ENCODE measurements around the gene PDE5A. TPM values are rescaled to one million over a fixed set of nuclear protein-coding genes. Genes with fewer than 3 reads are reported as not detected.
"Not testable (repeated sequence)": the region's sequence is repeated elsewhere in the genome, so short reads cannot be mapped to it uniquely, and the experiment has no call there.

Gene PDE5A
- total RNA-seq, 6 experiments from 2014 or later: 0.56 to 2.4 (median 0.91) TPM

GRCh38 chr4:119643306-119644042, 14.9 kb upstream of the PDE5A start:
- no peak for ATAC-seq
- peaks cover 0 to 31% (median 7%) of the 10 kb centered on the region in 4 donors for H3K4me1 ChIP-seq
- H3K27me3 ChIP-seq: no peaks in the 10 kb centered on the region
- no peak for DNase-seq
- no peak overlapping the region for H3K27ac ChIP-seq
- no peak overlapping the region for H3K4me3 ChIP-seq
- TF ChIP-seq POLR2A (IDR thresholded peaks at IDR 0.05) (no peak), CTCF (IDR thresholded peaks at IDR 0.05) (no peak)
- WGBS (ENCODE audit: insufficient coverage, low coverage, low lambda C conversion rate, missing lambda C conversion rate): 54% methylated on average over 6 of the region's 6 CpGs
- intact Hi-C loops (cut with DNase I): no loop called here
- H3K36me3 ChIP-seq: no peaks in the 10 kb centered on the region
- no peaks in the 10 kb centered on the region for H3K9me3 ChIP-seq

DNA sequence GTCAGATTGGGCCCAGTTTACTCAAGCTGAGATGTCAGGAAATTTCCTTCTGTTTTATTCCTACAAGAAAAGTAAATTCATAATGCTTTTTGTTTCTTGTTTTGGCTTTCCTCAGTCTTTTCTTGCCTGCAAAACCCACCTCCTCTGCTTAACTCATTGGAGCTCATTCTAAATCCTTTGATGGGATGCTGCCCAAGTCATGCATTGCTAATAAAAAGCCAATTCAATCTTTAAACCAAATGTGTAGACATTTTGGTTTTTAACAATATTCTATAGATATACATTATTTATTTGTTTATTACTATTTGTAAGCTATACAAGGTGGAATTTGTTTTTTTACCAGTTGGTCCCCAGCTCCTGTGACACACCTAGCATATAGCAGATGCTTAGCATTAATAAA, 13.2 kb upstream of the PDE5A start:
- Histone ChIP-seq H3K27me3 (no peaks in the 10 kb centered on the region), H3K4me3 (no peak overlapping the region), H3K36me3 (no peaks in the 10 kb centered on the region), H3K4me1 (peaks cover 0 to 16% (median 0%) of the 10 kb centered on the region in 4 donors), H3K9me3 (no peaks in the 10 kb centered on the region), H3K27ac (no peak overlapping the region)
- no peak for DNase-seq
- TF ChIP-seq CTCF (IDR thresholded peaks at IDR 0.05): no peak
- no peak for TF ChIP-seq POLR2A (IDR thresholded peaks at IDR 0.05)
- intact Hi-C loops (cut with DNase I): no loop called here
- no peak for ATAC-seq

DNA sequence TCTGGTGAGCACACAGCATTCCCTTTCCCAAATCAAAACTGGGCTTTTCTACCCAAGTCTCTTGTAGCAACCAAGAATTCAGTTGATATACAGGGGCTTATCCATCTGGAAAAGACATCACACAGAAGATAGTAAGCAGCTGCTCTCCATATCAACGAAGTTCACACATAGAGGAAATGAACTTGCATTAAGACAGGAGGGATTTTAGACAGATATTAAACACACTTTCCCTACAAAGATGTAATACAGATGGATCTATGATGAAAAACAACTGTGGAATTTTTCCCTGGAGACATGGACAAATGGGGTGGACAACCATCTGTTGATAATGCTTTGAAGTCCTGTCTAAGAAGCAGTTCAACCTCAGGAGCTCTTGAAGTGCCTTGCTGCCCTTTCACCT, 9.8 kb upstream of the PDE5A start:
- H3K9me3 ChIP-seq: no peaks in the 10 kb centered on the region
- no peak for TF ChIP-seq CTCF (IDR thresholded peaks at IDR 0.05)
- TF ChIP-seq POLR2A (IDR thresholded peaks at IDR 0.05): no peak
- WGBS (ENCODE audit: insufficient coverage, low coverage, low lambda C conversion rate, missing lambda C conversion rate): 27% methylated on average over 1 of the region's 1 CpG

GRCh38 chr4:119636851-119637250, 8.2 kb upstream of the PDE5A start:
- not testable (repeated sequence) for ATAC-seq, H3K27ac ChIP-seq, H3K27me3 ChIP-seq, DNase-seq, H3K9me3 ChIP-seq, H3K36me3 ChIP-seq, H3K4me3 ChIP-seq, H3K4me1 ChIP-seq
- intact Hi-C loops (cut with DNase I): loop anchor here (10.0 kb wide), 2 partner anchors 138 to 148 kb away; no protein-coding TSS in a partner anchor

More for the DNA sequence above, 9.8 kb upstream of the PDE5A start:
- Histone ChIP-seq H3K27me3 (no peaks in the 10 kb centered on the region), H3K27ac (no peak overlapping the region), H3K4me3 (no peak overlapping the region), H3K4me1 (no peaks in the 10 kb centered on the region), H3K36me3 (no peaks in the 10 kb centered on the region)
- ATAC-seq: no peak
- intact Hi-C loops (cut with DNase I): loop anchor here (10.0 kb wide), 2 partner anchors 136 to 146 kb away; no protein-coding TSS in a partner anchor
- no peak for DNase-seq

- intact Hi-C loops (cut with DNase I): loop anchor here (10.0 kb wide), 2 partner anchors 143 to 153 kb away; no protein-coding TSS in a partner anchor
- no peak for DNase-seq
These were observed 3.6 kb upstream of the PDE5A start for GRCh38 chr4:119632216-119632615.

More at GRCh38 chr4:119632216-119632615, 3.6 kb upstream of the PDE5A start:
- Histone ChIP-seq H3K9me3 (no peaks in the 10 kb centered on the region), H3K4me3 (no peak overlapping the region), H3K27ac (no peak overlapping the region), H3K36me3 (no peaks in the 10 kb centered on the region), H3K27me3 (no peaks in the 10 kb centered on the region), H3K4me1 (no peaks in the 10 kb centered on the region)
- TF ChIP-seq CTCF (IDR thresholded peaks at IDR 0.05) (no peak), POLR2A (IDR thresholded peaks at IDR 0.05) (no peak)
- 64% methylated on average over 1 of the region's 1 CpG for WGBS (ENCODE audit: insufficient coverage, low coverage, low lambda C conversion rate, missing lambda C conversion rate)
- ATAC-seq: no peak
